ENCODE measurements around the gene TMEM235.
A peak's percentile ranks its signal among the peaks of the same experiment; 100 is the strongest.

The TMEM235 gene

DNA sequence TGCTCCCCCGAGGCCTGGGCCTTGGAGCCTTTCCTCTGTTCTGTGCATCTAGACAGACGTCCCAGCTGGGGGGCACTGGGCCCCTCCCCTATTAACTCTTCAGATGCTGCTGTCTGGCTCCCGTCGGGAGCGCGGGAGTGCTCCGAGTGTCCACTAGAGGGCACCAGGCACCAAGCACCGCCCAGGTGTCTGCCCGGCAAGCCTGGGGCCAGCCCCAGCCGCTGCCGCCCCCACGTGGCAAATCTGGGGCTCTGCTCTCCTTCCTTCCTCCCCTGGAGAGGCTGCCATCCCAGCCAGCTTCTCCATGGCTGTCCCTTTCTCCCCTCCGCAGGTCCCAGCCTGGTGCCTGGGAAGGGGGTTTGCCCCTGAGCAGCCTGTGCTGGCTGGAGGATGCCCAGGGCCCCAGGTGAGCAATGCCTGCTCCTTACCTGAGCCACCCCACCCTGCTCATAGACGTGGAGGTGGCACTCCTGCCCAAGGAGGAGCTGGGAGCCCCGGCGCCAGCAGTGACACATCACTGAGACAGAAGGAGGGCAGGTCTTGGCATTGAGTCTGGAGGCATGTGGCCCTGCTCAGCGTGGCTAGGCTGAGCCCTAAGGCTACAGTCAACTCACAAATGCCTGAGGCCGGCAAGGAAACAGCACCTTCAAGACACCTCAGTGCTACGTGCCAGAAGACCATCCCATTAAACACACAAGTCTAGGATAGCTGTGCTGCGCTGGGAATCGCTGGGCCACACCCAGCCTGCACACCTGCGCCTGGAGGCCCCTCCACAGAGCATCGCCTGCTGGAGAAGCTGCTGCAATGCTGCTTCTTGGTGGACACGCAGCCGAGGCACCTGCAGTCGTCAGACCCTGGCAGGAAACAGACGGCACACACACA is 19.7 kb downstream of the TMEM235 start (continued):
- TF ChIP-seq ZBTB49 (tag by site-specific recombination; IDR thresholded peaks at IDR 0.05; ENCODE audit: low read depth) (no peak), ZNF501 (tag by site-specific recombination; IDR thresholded peaks at IDR 0.05) (0 out of 2 replicates have a peak, but pooled peaks have one; percentile 33), ZNF416 (tag by site-specific recombination; IDR thresholded peaks at IDR 0.05) (no peak), KLF1 (tag by site-specific recombination; IDR thresholded peaks at IDR 0.05) (peak; percentile 55), ZNF423 (tag by site-specific recombination; IDR thresholded peaks at IDR 0.05) (no peak), TCF7L2 (IDR thresholded peaks at IDR 0.05; ENCODE audit: borderline replicate concordance, low read depth, low read length) (no peak), ZNF202 (tag by site-specific recombination; IDR thresholded peaks at IDR 0.05; ENCODE audit: borderline replicate concordance) (no peak), ZIC2 (tag by site-specific recombination; IDR thresholded peaks at IDR 0.05) (peak; percentile 54; the same call in 1 of the 2 replicates), KLF7 (tag by site-specific recombination; IDR thresholded peaks at IDR 0.05; ENCODE audit: borderline replicate concordance) (peak; percentile 42; the same call in 1 of the 2 replicates), ZNF140 (tag by site-specific recombination; IDR thresholded peaks at IDR 0.05) (no peak), ZNF654 (tag by site-specific recombination; IDR thresholded peaks at IDR 0.05; ENCODE audit: low read depth) (peak; percentile 98), GLIS2 (tag by site-specific recombination; IDR thresholded peaks at IDR 0.05) (peak; percentile 64), HOXC10 (CRISPR knock-in tag; IDR thresholded peaks at IDR 0.05) (no peak), ZNF623 (tag by site-specific recombination; IDR thresholded peaks at IDR 0.05) (peak; percentile 16; the same call in 1 of the 2 replicates), ZEB2 (tag by site-specific recombination; IDR thresholded peaks at IDR 0.05) (peak; percentile 60), ZNF426 (tag by site-specific recombination; IDR thresholded peaks at IDR 0.05) (no peak), ZNF549 (tag by site-specific recombination; IDR thresholded peaks at IDR 0.05) (no peak)
- TF ChIP-seq, protein P1, sequence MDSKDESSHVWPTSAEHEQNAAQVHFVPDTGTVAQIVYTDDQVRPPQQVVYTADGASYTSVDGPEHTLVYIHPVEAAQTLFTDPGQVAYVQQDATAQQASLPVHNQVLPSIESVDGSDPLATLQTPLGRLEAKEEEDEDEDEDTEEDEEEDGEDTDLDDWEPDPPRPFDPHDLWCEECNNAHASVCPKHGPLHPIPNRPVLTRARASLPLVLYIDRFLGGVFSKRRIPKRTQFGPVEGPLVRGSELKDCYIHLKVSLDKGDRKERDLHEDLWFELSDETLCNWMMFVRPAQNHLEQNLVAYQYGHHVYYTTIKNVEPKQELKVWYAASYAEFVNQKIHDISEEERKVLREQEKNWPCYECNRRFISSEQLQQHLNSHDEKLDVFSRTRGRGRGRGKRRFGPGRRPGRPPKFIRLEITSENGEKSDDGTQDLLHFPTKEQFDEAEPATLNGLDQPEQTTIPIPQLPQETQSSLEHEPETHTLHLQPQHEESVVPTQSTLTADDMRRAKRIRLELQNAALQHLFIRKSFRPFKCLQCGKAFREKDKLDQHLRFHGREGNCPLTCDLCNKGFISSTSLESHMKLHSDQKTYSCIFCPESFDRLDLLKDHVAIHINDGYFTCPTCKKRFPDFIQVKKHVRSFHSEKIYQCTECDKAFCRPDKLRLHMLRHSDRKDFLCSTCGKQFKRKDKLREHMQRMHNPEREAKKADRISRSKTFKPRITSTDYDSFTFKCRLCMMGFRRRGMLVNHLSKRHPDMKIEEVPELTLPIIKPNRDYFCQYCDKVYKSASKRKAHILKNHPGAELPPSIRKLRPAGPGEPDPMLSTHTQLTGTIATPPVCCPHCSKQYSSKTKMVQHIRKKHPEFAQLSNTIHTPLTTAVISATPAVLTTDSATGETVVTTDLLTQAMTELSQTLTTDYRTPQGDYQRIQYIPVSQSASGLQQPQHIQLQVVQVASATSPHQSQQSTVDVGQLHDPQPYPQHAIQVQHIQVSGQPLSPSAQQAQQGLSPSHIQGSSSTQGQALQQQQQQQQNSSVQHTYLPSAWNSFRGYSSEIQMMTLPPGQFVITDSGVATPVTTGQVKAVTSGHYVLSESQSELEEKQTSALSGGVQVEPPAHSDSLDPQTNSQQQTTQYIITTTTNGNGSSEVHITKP (tag by site-specific recombination; IDR thresholded peaks at IDR 0.05), result no peak
- TF ChIP-seq, protein P2, sequence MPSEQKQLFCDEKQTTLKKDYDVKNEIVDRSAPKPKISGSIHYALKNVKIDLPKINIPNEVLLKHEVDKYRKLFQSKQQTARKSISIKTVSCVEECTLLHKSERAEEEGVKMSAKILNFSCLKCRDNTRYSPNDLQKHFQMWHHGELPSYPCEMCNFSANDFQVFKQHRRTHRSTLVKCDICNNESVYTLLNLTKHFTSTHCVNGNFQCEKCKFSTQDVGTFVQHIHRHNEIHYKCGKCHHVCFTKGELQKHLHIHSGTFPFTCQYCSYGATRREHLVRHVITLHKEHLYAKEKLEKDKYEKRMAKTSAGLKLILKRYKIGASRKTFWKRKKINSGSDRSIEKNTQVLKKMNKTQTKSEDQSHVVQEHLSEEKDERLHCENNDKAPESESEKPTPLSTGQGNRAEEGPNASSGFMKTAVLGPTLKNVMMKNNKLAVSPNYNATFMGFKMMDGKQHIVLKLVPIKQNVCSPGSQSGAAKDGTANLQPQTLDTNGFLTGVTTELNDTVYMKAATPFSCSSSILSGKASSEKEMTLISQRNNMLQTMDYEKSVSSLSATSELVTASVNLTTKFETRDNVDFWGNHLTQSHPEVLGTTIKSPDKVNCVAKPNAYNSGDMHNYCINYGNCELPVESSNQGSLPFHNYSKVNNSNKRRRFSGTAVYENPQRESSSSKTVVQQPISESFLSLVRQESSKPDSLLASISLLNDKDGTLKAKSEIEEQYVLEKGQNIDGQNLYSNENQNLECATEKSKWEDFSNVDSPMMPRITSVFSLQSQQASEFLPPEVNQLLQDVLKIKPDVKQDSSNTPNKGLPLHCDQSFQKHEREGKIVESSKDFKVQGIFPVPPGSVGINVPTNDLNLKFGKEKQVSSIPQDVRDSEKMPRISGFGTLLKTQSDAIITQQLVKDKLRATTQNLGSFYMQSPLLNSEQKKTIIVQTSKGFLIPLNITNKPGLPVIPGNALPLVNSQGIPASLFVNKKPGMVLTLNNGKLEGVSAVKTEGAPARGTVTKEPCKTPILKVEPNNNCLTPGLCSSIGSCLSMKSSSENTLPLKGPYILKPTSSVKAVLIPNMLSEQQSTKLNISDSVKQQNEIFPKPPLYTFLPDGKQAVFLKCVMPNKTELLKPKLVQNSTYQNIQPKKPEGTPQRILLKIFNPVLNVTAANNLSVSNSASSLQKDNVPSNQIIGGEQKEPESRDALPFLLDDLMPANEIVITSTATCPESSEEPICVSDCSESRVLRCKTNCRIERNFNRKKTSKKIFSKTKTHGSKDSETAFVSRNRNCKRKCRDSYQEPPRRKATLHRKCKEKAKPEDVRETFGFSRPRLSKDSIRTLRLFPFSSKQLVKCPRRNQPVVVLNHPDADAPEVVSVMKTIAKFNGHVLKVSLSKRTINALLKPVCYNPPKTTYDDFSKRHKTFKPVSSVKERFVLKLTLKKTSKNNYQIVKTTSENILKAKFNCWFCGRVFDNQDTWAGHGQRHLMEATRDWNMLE (tag by site-specific recombination; conservative IDR thresholded peaks at IDR 0.05; ENCODE audit: low read depth), result no peak
- TF ChIP-seq, protein P3, sequence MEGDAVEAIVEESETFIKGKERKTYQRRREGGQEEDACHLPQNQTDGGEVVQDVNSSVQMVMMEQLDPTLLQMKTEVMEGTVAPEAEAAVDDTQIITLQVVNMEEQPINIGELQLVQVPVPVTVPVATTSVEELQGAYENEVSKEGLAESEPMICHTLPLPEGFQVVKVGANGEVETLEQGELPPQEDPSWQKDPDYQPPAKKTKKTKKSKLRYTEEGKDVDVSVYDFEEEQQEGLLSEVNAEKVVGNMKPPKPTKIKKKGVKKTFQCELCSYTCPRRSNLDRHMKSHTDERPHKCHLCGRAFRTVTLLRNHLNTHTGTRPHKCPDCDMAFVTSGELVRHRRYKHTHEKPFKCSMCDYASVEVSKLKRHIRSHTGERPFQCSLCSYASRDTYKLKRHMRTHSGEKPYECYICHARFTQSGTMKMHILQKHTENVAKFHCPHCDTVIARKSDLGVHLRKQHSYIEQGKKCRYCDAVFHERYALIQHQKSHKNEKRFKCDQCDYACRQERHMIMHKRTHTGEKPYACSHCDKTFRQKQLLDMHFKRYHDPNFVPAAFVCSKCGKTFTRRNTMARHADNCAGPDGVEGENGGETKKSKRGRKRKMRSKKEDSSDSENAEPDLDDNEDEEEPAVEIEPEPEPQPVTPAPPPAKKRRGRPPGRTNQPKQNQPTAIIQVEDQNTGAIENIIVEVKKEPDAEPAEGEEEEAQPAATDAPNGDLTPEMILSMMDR (tag by site-specific recombination; IDR thresholded peaks at IDR 0.05), result peak; percentile 99
- TF ChIP-seq, protein P4, sequence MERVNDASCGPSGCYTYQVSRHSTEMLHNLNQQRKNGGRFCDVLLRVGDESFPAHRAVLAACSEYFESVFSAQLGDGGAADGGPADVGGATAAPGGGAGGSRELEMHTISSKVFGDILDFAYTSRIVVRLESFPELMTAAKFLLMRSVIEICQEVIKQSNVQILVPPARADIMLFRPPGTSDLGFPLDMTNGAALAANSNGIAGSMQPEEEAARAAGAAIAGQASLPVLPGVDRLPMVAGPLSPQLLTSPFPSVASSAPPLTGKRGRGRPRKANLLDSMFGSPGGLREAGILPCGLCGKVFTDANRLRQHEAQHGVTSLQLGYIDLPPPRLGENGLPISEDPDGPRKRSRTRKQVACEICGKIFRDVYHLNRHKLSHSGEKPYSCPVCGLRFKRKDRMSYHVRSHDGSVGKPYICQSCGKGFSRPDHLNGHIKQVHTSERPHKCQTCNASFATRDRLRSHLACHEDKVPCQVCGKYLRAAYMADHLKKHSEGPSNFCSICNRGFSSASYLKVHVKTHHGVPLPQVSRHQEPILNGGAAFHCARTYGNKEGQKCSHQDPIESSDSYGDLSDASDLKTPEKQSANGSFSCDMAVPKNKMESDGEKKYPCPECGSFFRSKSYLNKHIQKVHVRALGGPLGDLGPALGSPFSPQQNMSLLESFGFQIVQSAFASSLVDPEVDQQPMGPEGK (tag by site-specific recombination; IDR thresholded peaks at IDR 0.05), result peak; percentile 96
- TF ChIP-seq, protein P5, sequence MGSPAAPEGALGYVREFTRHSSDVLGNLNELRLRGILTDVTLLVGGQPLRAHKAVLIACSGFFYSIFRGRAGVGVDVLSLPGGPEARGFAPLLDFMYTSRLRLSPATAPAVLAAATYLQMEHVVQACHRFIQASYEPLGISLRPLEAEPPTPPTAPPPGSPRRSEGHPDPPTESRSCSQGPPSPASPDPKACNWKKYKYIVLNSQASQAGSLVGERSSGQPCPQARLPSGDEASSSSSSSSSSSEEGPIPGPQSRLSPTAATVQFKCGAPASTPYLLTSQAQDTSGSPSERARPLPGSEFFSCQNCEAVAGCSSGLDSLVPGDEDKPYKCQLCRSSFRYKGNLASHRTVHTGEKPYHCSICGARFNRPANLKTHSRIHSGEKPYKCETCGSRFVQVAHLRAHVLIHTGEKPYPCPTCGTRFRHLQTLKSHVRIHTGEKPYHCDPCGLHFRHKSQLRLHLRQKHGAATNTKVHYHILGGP (tag by site-specific recombination; IDR thresholded peaks at IDR 0.05), result no peak

Measured in HEK293 (cell line).